HepG2 (cell line): ENCODE data around the gene HSD11B1. TPM values are rescaled to one million over a fixed set of nuclear protein-coding genes. Genes with fewer than 3 reads are reported as not detected.

ENCODE experiments used
- AKNA ChIP-seq: sonication (generic); formaldehyde crosslinking; IDR thresholded peaks from 2 replicates; pipeline ENCODE4 v1.4.0; 2020; ENCODE audit warnings: missing genetic modification reagents, borderline replicate concordance
- ARNT ChIP-seq: fragments of 450-650 bp; IDR thresholded peaks from 2 replicates; pipeline ENCODE4 v1.6.1; 2017
- BHLHE40 ChIP-seq: IDR thresholded peaks from 2 replicates; pipeline ENCODE4 v1.6.1; 2011; ENCODE audit warnings: low read length, improper control_type of control experiment
- MYNN ChIP-seq: sonication (generic); formaldehyde crosslinking; IDR thresholded peaks from 2 replicates; pipeline ENCODE4 v1.4.0; 2020; ENCODE audit warnings: mild to moderate bottlenecking, low read depth, missing genetic modification reagents
- NBN ChIP-seq: fragments of 450-650 bp; conservative IDR thresholded peaks from 2 replicates; pipeline ENCODE4 v1.6.1; 2017
- NFKBIZ ChIP-seq: IDR thresholded peaks from 2 replicates; pipeline ENCODE4 v1.6.1; 2018; ENCODE audit warnings: missing genetic modification reagents, missing compliant biosample characterization
- POLR2A ChIP-seq, 2 experiments: IDR thresholded peaks; 2 replicates each; pipeline ENCODE4 v1.6.1; 2011; ENCODE audit warnings: low read depth in 2 of 2, low read length in 2 of 2, mild to moderate bottlenecking in 1 of 2, moderate library complexity in 1 of 2; ENCODE audit not compliant: insufficient read depth in 1 of 2
- TAF1 ChIP-seq: sonication (generic); formaldehyde crosslinking; IDR thresholded peaks from 2 replicates; pipeline ENCODE4 v1.4.0; 2020; ENCODE audit warnings: missing genetic modification reagents
- TP53 ChIP-seq: sonication (generic); formaldehyde crosslinking; conservative IDR thresholded peaks from 2 replicates; pipeline ENCODE4 v1.4.0; 2020; ENCODE audit warnings: missing genetic modification reagents
- ZNF207 ChIP-seq: fragments of 450-650 bp; IDR thresholded peaks from 2 replicates; pipeline ENCODE4 v1.6.1; 2016; ENCODE audit warnings: antibody characterized with exemption, borderline replicate concordance
- polyA plus RNA-seq, 8 experiments: library from polyadenylated mRNA; depleted of rRNA in 3 of 8; stranded (reverse) in 7 of 8; unstranded in 1 of 8; fragments of >200 nt; fragmentation: Illumina TruSeq in 4 of 8; extraction: Trizol in 4 of 8; gene quantifications; 2 replicates each; pipeline versions ENCODE4 v1.2.1 to v1.2.3, GENCODE V29; 2011 to 2016; ENCODE audit warnings: low read depth in 4 of 8, missing spikeins in 1 of 8, mixed read lengths in 1 of 8; ENCODE audit not compliant: insufficient read depth in 1 of 8
- total RNA-seq, 5 experiments: library from RNA; depleted of rRNA; stranded (reverse); fragments of >200 nt; fragmentation: Illumina TruSeq; extraction: Trizol; gene quantifications; 2 replicates each; pipeline ENCODE4 v1.2.3, GENCODE V29; 2016; ENCODE audit warnings: low read depth in 1 of 5
- TF ChIP-seq, protein P1 (sequence below): IDR thresholded peaks from 2 replicates; pipeline ENCODE4 v1.6.1; 2016; ENCODE audit warnings: missing compliant biosample characterization, missing genetic modification reagents, borderline replicate concordance
- TF ChIP-seq, protein P2 (sequence below): sonication (generic); formaldehyde crosslinking; IDR thresholded peaks from 2 replicates; pipeline ENCODE4 v1.4.0; 2020; ENCODE audit warnings: mild to moderate bottlenecking, missing genetic modification reagents
- TF ChIP-seq, protein P3 (sequence below): sonication (generic); formaldehyde crosslinking; IDR thresholded peaks from 2 replicates; pipeline ENCODE4 v1.8.1; 2023; ENCODE audit warnings: mild to moderate bottlenecking, missing genetic modification reagents, borderline replicate concordance
- TF ChIP-seq, protein P4 (sequence below): sonication (generic); formaldehyde crosslinking; IDR thresholded peaks from 2 replicates; pipeline ENCODE4 v1.5.0; 2020; ENCODE audit warnings: mild to moderate bottlenecking, missing genetic modification reagents, moderate library complexity
- TF ChIP-seq, protein P5 (sequence below): sonication (generic); formaldehyde crosslinking; IDR thresholded peaks from 2 replicates; pipeline ENCODE4 v1.4.0; 2020; ENCODE audit warnings: missing genetic modification reagents

Gene HSD11B1
- total and polyA plus RNA-seq, 2 of the 13 experiments (the other 11 are each of a cell fraction or from before 2014, with no cell fraction given): not detected

- TF ChIP-seq, protein P1, sequence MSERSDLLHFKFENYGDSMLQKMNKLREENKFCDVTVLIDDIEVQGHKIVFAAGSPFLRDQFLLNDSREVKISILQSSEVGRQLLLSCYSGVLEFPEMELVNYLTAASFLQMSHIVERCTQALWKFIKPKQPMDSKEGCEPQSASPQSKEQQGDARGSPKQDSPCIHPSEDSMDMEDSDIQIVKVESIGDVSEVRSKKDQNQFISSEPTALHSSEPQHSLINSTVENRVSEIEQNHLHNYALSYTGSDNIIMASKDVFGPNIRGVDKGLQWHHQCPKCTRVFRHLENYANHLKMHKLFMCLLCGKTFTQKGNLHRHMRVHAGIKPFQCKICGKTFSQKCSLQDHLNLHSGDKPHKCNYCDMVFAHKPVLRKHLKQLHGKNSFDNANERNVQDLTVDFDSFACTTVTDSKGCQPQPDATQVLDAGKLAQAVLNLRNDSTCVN (CRISPR knock-in tag): no peak
- no peak for TF ChIP-seq ARNT
- TF ChIP-seq POLR2A (IDR thresholded peaks at IDR 0.05; ENCODE audit: insufficient read depth in 1 of 2, low read depth in 2 of 2, low read length in 2 of 2): no peak
- TF ChIP-seq, protein P2, sequence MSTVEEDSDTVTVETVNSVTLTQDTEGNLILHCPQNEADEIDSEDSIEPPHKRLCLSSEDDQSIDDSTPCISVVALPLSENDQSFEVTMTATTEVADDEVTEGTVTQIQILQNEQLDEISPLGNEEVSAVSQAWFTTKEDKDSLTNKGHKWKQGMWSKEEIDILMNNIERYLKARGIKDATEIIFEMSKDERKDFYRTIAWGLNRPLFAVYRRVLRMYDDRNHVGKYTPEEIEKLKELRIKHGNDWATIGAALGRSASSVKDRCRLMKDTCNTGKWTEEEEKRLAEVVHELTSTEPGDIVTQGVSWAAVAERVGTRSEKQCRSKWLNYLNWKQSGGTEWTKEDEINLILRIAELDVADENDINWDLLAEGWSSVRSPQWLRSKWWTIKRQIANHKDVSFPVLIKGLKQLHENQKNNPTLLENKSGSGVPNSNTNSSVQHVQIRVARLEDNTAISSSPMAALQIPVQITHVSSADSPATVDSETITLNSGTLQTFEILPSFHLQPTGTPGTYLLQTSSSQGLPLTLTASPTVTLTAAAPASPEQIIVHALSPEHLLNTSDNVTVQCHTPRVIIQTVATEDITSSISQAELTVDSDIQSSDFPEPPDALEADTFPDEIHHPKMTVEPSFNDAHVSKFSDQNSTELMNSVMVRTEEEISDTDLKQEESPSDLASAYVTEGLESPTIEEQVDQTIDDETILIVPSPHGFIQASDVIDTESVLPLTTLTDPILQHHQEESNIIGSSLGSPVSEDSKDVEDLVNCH (CRISPR knock-in tag): no peak
- TF ChIP-seq, protein P3, sequence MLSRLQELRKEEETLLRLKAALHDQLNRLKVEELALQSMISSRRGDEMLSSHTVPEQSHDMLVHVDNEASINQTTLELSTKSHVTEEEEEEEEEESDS (CRISPR knock-in tag): no peak
- TF ChIP-seq, protein P4, sequence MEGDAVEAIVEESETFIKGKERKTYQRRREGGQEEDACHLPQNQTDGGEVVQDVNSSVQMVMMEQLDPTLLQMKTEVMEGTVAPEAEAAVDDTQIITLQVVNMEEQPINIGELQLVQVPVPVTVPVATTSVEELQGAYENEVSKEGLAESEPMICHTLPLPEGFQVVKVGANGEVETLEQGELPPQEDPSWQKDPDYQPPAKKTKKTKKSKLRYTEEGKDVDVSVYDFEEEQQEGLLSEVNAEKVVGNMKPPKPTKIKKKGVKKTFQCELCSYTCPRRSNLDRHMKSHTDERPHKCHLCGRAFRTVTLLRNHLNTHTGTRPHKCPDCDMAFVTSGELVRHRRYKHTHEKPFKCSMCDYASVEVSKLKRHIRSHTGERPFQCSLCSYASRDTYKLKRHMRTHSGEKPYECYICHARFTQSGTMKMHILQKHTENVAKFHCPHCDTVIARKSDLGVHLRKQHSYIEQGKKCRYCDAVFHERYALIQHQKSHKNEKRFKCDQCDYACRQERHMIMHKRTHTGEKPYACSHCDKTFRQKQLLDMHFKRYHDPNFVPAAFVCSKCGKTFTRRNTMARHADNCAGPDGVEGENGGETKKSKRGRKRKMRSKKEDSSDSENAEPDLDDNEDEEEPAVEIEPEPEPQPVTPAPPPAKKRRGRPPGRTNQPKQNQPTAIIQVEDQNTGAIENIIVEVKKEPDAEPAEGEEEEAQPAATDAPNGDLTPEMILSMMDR (CRISPR knock-in tag): peak; percentile 92
- 0 out of 2 replicates have a peak, but pooled peaks have one; percentile 14 for TF ChIP-seq TP53 (CRISPR knock-in tag)
- TF ChIP-seq, protein P5, sequence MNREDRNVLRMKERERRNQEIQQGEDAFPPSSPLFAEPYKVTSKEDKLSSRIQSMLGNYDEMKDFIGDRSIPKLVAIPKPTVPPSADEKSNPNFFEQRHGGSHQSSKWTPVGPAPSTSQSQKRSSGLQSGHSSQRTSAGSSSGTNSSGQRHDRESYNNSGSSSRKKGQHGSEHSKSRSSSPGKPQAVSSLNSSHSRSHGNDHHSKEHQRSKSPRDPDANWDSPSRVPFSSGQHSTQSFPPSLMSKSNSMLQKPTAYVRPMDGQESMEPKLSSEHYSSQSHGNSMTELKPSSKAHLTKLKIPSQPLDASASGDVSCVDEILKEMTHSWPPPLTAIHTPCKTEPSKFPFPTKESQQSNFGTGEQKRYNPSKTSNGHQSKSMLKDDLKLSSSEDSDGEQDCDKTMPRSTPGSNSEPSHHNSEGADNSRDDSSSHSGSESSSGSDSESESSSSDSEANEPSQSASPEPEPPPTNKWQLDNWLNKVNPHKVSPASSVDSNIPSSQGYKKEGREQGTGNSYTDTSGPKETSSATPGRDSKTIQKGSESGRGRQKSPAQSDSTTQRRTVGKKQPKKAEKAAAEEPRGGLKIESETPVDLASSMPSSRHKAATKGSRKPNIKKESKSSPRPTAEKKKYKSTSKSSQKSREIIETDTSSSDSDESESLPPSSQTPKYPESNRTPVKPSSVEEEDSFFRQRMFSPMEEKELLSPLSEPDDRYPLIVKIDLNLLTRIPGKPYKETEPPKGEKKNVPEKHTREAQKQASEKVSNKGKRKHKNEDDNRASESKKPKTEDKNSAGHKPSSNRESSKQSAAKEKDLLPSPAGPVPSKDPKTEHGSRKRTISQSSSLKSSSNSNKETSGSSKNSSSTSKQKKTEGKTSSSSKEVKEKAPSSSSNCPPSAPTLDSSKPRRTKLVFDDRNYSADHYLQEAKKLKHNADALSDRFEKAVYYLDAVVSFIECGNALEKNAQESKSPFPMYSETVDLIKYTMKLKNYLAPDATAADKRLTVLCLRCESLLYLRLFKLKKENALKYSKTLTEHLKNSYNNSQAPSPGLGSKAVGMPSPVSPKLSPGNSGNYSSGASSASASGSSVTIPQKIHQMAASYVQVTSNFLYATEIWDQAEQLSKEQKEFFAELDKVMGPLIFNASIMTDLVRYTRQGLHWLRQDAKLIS (CRISPR knock-in tag): no peak
- TF ChIP-seq BHLHE40: no peak
- TF ChIP-seq AKNA (CRISPR knock-in tag): no peak
- TF ChIP-seq ZNF207: no peak
- no peak for TF ChIP-seq MYNN (CRISPR knock-in tag)
- TF ChIP-seq NFKBIZ (CRISPR knock-in tag): no peak
- TF ChIP-seq NBN: no peak
- no peak for TF ChIP-seq TAF1 (CRISPR knock-in tag)
Measured at GRCh38 chr1:209747580-209748262, 43.1 kb downstream of the HSD11B1 start (continued).
